NCI-H2107 treated with DMSO at 0.1 percent for 48 hours (cell line): ENCODE measurements around the gene GPC1.
"Not testable (repeated sequence)": the region's sequence is repeated elsewhere in the genome, so short reads cannot be mapped to it uniquely, and the experiment has no call there.

Experiments used
- DNase-seq: peaks from one replicate; lab custom pipeline; 2025; ENCODE audit not compliant: unreplicated experiment; lab: John Stamatoyannopoulos, UW

GPC1 gene

DNA sequence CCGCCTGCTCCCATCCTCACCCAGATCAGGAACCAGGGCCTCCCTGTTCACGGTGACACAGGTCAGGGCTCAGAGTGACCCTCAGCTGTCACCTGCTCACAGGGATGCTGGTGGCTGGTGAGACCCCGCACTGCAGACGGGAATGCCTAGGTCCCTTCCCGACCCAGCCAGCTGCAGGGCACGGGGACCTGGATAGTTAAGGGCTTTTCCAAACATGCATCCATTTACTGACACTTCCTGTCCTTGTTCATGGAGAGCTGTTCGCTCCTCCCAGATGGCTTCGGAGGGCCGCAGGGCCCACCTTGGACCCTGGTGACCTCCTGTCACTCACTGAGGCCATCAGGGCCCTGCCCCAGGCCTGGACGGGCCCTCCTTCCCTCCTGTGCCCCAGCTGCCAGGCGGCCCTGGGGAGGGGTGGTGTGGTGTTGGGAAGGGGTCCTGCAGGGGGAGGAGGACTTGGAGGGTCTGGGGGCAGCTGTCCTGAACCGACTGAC lies 31.7 kb downstream of the GPC1 start:
- no peak for DNase-seq

- no peak for DNase-seq
These were observed 32.3 kb downstream of the GPC1 start for GRCh38 chr2:240467659-240468302.

- DNase-seq, result no peak
These were observed 33.1 kb downstream of the GPC1 start for GRCh38 chr2:240468303-240469238.

GRCh38 chr2:240469239-240469636 lies 33.8 kb downstream of the GPC1 start:
- DNase-seq, result no peak

- no peak for DNase-seq
These were observed 34.3 kb downstream of the GPC1 start for GRCh38 chr2:240469740-240470139.

DNA sequence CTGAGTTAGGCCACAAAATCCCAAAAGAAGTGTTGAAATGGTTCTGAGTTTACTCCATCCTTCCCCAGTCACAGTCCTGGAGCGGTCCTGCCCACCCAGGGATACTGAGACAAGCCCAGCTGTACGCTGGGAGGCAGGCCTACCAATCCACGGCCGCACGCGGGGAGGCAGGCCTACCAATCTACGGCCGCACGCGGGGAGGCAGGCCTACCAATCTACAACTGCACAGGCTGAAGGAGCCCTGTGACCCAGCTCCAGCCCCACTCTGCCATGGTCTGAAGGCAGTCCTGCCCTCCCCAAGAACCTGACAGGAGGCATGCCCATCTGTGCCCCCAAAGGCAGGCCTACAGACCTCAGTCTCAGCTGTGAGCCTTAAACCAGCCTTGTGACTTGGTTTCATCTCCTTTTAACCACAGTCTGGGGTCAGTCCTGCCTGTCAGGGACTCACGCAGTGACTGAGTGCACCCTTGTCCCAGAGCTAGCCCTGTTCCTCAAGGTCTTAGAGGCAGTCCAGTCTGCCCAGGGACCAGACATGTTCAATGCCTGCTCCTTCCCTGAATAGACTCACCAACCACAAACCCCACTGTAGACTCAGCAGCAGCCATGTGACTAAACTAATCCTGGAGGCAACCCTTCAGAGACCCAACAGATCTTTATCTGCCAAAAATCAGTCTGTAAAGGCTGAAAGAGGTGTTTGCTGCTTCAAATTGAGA lies 36.8 kb downstream of the GPC1 start:
- DNase-seq, result no peak

- no peak for DNase-seq
These were observed 37.7 kb downstream of the GPC1 start for GRCh38 chr2:240473211-240473610.

- DNase-seq, result no peak
These were observed 42.5 kb downstream of the GPC1 start for GRCh38 chr2:240477916-240478315.

- DNase-seq, result no peak
These were observed 43.1 kb downstream of the GPC1 start for GRCh38 chr2:240478346-240479110.

GRCh38 chr2:240479111-240479501 lies 43.6 kb downstream of the GPC1 start:
- DNase-seq, result no peak

- no peak for DNase-seq
These were observed 45.6 kb downstream of the GPC1 start for GRCh38 chr2:240480834-240481623.

DNA sequence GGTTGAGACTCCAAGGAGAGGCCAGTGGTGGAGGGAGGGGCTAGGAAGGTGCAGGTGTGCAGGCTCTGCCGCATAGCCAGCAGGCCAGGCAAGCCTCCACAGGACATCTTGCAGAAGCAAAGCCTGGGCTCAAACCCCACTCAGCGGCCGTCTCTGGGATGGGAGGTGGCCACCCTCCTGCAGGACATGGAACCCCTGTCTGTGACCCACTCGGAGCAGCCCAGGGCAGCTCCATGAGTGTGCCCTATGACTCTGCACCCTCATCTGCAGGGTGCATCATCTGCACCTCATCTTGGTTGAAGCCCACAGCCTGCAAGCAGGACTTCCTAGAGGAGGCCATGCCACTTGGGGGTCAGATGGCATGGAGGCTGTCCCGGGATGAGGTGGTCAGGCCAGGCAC lies 46.3 kb downstream of the GPC1 start:
- no peak for DNase-seq

DNA sequence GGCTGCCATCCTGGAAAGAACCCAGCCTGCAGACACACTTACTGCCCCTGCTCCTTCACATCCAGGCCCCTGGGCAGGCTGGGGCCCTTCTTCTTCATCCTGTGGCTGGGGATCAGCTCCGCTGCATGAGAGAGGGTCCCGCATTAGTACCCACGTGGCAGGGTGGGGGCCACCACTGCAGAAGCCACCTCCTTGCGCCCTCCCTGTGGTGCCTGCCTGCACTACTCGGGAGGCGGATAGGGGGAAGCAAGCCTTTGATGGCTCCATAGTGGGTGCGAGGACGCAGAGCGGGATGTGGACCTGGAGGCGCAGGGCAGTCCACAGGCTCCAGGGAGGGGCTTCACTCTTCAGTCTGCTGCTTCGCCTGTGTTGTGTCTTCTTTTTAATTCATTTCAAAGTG lies 46.7 kb downstream of the GPC1 start:
- no peak for DNase-seq

- no peak for DNase-seq
These were observed 56.0 kb downstream of the GPC1 start for GRCh38 chr2:240491483-240491882.

- no peak for DNase-seq
These were observed 58.8 kb downstream of the GPC1 start for GRCh38 chr2:240494194-240494793.

DNA sequence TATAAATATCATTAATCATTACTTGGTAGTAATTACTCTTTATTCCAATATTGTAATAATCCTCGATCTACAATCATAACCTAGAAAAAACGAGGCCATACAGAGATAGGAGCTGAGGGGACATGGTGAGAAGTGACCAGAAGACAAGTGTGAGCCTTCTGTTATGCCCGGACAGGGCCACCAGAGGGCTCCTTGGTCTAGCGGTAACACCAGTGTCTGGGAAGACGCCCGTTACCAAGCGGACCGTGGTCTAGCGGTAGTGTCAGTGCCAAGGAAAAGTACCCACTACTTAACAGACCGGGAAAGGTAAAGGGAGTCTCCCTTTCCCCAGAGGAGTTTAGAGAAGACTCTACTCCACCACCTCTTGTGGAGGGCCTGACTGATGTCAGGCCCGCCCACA lies 59.5 kb downstream of the GPC1 start:
- not testable (repeated sequence) for DNase-seq

DNA sequence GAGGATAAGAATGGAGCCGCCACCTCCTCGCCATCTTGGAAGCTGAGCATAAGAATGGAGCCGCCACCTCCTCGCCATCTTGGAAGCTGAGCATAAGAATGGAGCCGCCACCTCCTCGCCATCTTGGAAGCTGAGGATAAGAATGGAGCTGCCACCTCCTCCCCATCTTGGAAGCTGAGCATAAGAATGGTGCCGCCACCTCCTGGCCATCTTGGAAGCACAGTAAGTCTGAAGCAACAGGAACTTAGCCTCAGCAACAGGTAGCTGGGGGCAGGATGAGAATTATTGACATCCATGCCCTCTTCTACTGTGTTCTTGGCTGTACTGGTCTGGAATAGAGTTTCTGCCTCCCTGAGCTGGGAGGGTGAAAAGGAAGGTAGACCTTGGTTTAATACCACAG lies 61.6 kb downstream of the GPC1 start:
- DNase-seq, result not testable (repeated sequence)

- DNase-seq, result no peak
These were observed 62.9 kb downstream of the GPC1 start for GRCh38 chr2:240498171-240498957.

DNA sequence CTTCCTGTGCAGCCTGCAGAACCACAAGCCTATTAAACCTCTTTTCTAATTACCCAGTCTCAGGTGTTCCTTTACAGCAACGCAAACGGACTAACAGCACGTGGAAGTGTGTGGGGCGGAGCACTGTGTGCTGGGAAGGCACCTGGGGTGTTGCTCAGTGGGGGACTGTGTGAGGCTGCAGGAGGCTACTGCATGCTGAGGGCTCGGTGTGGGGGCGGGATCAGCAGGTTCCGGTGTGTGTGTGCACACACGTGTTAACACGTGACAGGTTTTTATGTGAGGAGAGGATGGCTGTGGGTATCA lies 63.4 kb downstream of the GPC1 start:
- DNase-seq, result no peak
